ENCODE data around the gene COL7A1. TPM values are rescaled to one million over a fixed set of nuclear protein-coding genes. Genes with fewer than 3 reads are reported as not detected.

Gene COL7A1
- total and polyA plus RNA-seq, 2 of the 13 experiments (the other 11 are each of a cell fraction or from before 2014, with no cell fraction given): 2.7 to 11.7 TPM

- intact Hi-C loops (cut with micrococcal nuclease; ENCODE audit: unreplicated experiment): no loop called here
- in situ Hi-C loops (cut with HindIII; ENCODE audit: extremely low pct_ligation_motif_present, low pct_unique_long_range_greater_than_20kb): no loop called here
- peak; percentile 2; the same call in 2 of the 3 replicates for ATAC-seq
- TF ChIP-seq PHF5A (CRISPR knock-in tag; IDR thresholded peaks at IDR 0.05; ENCODE audit: low read depth, unreplicated experiment) (peak; percentile 21), ELK4 (CRISPR knock-in tag; IDR thresholded peaks at IDR 0.05; ENCODE audit: borderline replicate concordance) (no peak), ZNF18 (CRISPR knock-in tag; IDR thresholded peaks at IDR 0.05; ENCODE audit: insufficient replicate concordance) (peak; percentile 41), ZNF224 (CRISPR knock-in tag; IDR thresholded peaks at IDR 0.05) (0 out of 2 replicates have a peak, but pooled peaks have one; percentile 38), ZNF350 (CRISPR knock-in tag; IDR thresholded peaks at IDR 0.05; ENCODE audit: borderline replicate concordance, low read depth) (no peak), ZC3H13 (CRISPR knock-in tag; IDR thresholded peaks at IDR 0.05) (0 out of 2 replicates have a peak, but pooled peaks have one; percentile 36), HNF4A (CRISPR knock-in tag; IDR thresholded peaks at IDR 0.05) (0 out of 2 replicates have a peak, but pooled peaks have one; percentile 5), ZNF496 (CRISPR knock-in tag; IDR thresholded peaks at IDR 0.05; ENCODE audit: insufficient replicate concordance) (no peak)
- TF ChIP-seq, protein P1, sequence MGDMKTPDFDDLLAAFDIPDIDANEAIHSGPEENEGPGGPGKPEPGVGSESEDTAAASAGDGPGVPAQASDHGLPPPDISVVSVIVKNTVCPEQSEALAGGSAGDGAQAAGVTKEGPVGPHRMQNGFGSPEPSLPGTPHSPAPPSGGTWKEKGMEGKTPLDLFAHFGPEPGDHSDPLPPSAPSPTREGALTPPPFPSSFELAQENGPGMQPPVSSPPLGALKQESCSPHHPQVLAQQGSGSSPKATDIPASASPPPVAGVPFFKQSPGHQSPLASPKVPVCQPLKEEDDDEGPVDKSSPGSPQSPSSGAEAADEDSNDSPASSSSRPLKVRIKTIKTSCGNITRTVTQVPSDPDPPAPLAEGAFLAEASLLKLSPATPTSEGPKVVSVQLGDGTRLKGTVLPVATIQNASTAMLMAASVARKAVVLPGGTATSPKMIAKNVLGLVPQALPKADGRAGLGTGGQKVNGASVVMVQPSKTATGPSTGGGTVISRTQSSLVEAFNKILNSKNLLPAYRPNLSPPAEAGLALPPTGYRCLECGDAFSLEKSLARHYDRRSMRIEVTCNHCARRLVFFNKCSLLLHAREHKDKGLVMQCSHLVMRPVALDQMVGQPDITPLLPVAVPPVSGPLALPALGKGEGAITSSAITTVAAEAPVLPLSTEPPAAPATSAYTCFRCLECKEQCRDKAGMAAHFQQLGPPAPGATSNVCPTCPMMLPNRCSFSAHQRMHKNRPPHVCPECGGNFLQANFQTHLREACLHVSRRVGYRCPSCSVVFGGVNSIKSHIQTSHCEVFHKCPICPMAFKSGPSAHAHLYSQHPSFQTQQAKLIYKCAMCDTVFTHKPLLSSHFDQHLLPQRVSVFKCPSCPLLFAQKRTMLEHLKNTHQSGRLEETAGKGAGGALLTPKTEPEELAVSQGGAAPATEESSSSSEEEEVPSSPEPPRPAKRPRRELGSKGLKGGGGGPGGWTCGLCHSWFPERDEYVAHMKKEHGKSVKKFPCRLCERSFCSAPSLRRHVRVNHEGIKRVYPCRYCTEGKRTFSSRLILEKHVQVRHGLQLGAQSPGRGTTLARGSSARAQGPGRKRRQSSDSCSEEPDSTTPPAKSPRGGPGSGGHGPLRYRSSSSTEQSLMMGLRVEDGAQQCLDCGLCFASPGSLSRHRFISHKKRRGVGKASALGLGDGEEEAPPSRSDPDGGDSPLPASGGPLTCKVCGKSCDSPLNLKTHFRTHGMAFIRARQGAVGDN (CRISPR knock-in tag; IDR thresholded peaks at IDR 0.05): peak; percentile 18; the same call in 1 of the 2 replicates
These were observed 2.3 kb upstream of the COL7A1 start for GRCh38 chr3:48597408-48597800.

More at GRCh38 chr3:48597408-48597800, 2.3 kb upstream of the COL7A1 start:
- Histone ChIP-seq H2AFZ (ENCODE audit: low read length) (no peak overlapping the region), H3K4me2 (ENCODE audit: low read depth, low read length) (no peak overlapping the region), H4K20me1 (ENCODE audit: insufficient read depth, low read length) (0 out of 2 replicates have a peak, but pooled peaks cover 8% of the 10 kb centered on the region), H3K36me3 (replicated peaks in 1 of 2; ENCODE audit: control insufficient read depth in 1 of 2, insufficient read depth in 2 of 2, low read length in 2 of 2) (peaks cover 28 to 46% of the 10 kb centered on the region in 2 experiments; a peak in 4 of 5 replicates), H3K27ac (ENCODE audit: extremely low read length, insufficient read depth, low read length) (peak overlapping the region; percentile 0), H3K9me3 (ENCODE audit: low read length) (no peaks in the 10 kb centered on the region), H3K9ac (ENCODE audit: insufficient read depth, low read depth, low read length) (no peak overlapping the region), H3K4me3 (replicated peaks in 1 of 3; ENCODE audit: insufficient read depth in 1 of 3, low read depth in 2 of 3, low read length in 3 of 3) (no peak overlapping the region), H3K4me1 (ENCODE audit: insufficient read depth, low read length) (peaks cover 36% of the 10 kb centered on the region), H3K27me3 (ENCODE audit: control insufficient read depth in 1 of 2, insufficient read depth in 2 of 2, low read length in 2 of 2) (no peaks in the 10 kb centered on the region), H3K79me2 (ENCODE audit: insufficient read depth, low read length) (no peaks in the 10 kb centered on the region)
- WGBS (ENCODE audit: low lambda C conversion rate): 68% methylated on average over 6 of the region's 6 CpGs
- FAIRE-seq (no peak), DNase-seq (ENCODE audit: low spot score) (no peak)
- CTCF ChIA-PET (ENCODE audit: low intra/inter-chr PET ratio, low total read pairs): no interaction called here
- POLR2A ChIA-PET: interaction anchor here (1.0 to 3.3 kb wide), 7 partner anchors 8 to 64 kb away, joined by 3 to 11 read pairs (median 4); partner anchors contain the start of genes SLC26A6 and UQCRC1
- BruUV-seq (replicated peaks): TSS peak; percentile 32

Data from HepG2 (cell line).